ENCODE measurements around the gene NTNG1. TPM values are rescaled to one million over a fixed set of nuclear protein-coding genes. Genes with fewer than 3 reads are reported as not detected.
"Not testable (repeated sequence)": the region's sequence is repeated elsewhere in the genome, so short reads cannot be mapped to it uniquely, and the experiment has no call there.

NTNG1 gene
- polyA plus RNA-seq (2013), result 1.1 TPM

- peak; percentile 2 to 33 (median 20) for DNase-seq
- Histone ChIP-seq H3K4me1 (ENCODE audit: control extremely low read depth in 1 of 4, control insufficient read depth in 4 of 4, insufficient read depth in 4 of 4, low read length in 3 of 4) (peaks cover 0 to 23% (median 20%) of the 10 kb centered on the region in 4 experiments), H3K27ac (ENCODE audit: insufficient read depth in 1 of 2, low read depth in 1 of 2, low read length in 2 of 2, poor library complexity in 1 of 2, severe bottlenecking in 2 of 2) (no peak within 1 kb of the TSS), H3K36me3 (ENCODE audit: control insufficient read depth in 4 of 4, insufficient read depth in 4 of 4, low read length in 3 of 4) (no peaks in the 10 kb centered on the region), H3K4me3 (ENCODE audit: control insufficient read depth in 1 of 7, extremely low read depth in 1 of 7, insufficient read depth in 4 of 7, low read depth in 2 of 7, low read length in 6 of 7) (peak within 1 kb of the TSS in 6 of 7 experiments; percentile 37 to 73 (median 60)), H3K27me3 (replicated peaks in 2 of 5; ENCODE audit: control insufficient read depth in 4 of 5, insufficient read depth in 5 of 5, low read length in 4 of 5) (peaks cover 16 to 58% (median 32%) of the 10 kb centered on the region in 5 experiments), H3K9me3 (ENCODE audit: control extremely low read depth in 1 of 5, control insufficient read depth in 4 of 5, insufficient read depth in 2 of 5, low read depth in 1 of 5, low read length in 4 of 5) (no peaks in the 10 kb centered on the region)
- 0% methylated on average over 31 of the region's 79 CpGs for WGBS (ENCODE audit: insufficient coverage)
- ChIA-PET CTCF (interaction anchor here (0.8 kb wide), 1 partner anchor 84 kb away, joined by 3 read pairs; the partner anchor contains the start of gene PRMT6), POLR2A (no interaction called here)
These were observed at the start of gene NTNG1 for GRCh38 chr1:107140703-107141490. TSS of gene NTNG1 (plus strand) at chr1:107141039.

- Histone ChIP-seq H3K27ac (ENCODE audit: insufficient read depth in 1 of 2, low read depth in 1 of 2, low read length in 2 of 2, poor library complexity in 1 of 2, severe bottlenecking in 2 of 2) (no peak overlapping the region), H3K27me3 (replicated peaks in 2 of 5; ENCODE audit: control insufficient read depth in 4 of 5, insufficient read depth in 5 of 5, low read length in 4 of 5) (peaks cover 0 to 2% (median 0%) of the 10 kb centered on the region in 5 experiments), H3K9me3 (ENCODE audit: control extremely low read depth in 1 of 5, control insufficient read depth in 4 of 5, insufficient read depth in 2 of 5, low read depth in 1 of 5, low read length in 4 of 5) (no peaks in the 10 kb centered on the region), H3K4me1 (ENCODE audit: control extremely low read depth in 1 of 4, control insufficient read depth in 4 of 4, insufficient read depth in 4 of 4, low read length in 3 of 4) (no peaks in the 10 kb centered on the region), H3K4me3 (ENCODE audit: control insufficient read depth in 1 of 7, extremely low read depth in 1 of 7, insufficient read depth in 4 of 7, low read depth in 2 of 7, low read length in 6 of 7) (no peak overlapping the region), H3K36me3 (ENCODE audit: control insufficient read depth in 4 of 4, insufficient read depth in 4 of 4, low read length in 3 of 4) (no peaks in the 10 kb centered on the region)
- CTCF ChIA-PET, result no interaction called here
- no CpG with 5 or more reads among the region's 1 CpG for WGBS (ENCODE audit: insufficient coverage)
- DNase-seq, result no peak
- POLR2A ChIA-PET, result no interaction called here
These were observed 49.4 kb upstream of the NTNG1 start for GRCh38 chr1:107091418-107091817.

DNA sequence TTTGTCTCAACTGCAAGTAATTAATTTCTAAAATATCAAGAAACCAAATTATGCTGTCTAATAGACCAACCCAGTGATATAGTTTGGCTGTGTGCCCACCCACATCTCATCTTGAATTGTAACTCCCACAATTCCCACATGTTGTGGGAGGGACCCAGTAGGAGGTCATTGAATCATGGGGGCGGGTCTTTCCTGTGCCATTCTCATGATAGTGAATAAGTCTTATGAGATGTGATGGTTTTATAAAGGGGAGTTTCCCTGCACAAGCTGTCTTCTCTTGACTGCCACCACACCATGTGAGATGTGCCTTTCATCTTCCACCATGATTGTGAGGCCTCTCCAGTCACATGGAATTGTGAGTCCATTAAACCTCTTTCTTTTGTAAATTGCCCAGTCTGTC, 47.4 kb upstream of the NTNG1 start:
- H3K4me3 ChIP-seq (ENCODE audit: control insufficient read depth in 1 of 7, extremely low read depth in 1 of 7, insufficient read depth in 4 of 7, low read depth in 2 of 7, low read length in 6 of 7); H3K9me3 ChIP-seq (ENCODE audit: control extremely low read depth in 1 of 5, control insufficient read depth in 4 of 5, insufficient read depth in 2 of 5, low read depth in 1 of 5, low read length in 4 of 5); H3K27ac ChIP-seq (ENCODE audit: insufficient read depth in 1 of 2, low read depth in 1 of 2, low read length in 2 of 2, poor library complexity in 1 of 2, severe bottlenecking in 2 of 2); DNase-seq; CTCF ChIA-PET; H3K27me3 ChIP-seq (replicated peaks in 2 of 5; ENCODE audit: control insufficient read depth in 4 of 5, insufficient read depth in 5 of 5, low read length in 4 of 5); H3K4me1 ChIP-seq (ENCODE audit: control extremely low read depth in 1 of 4, control insufficient read depth in 4 of 4, insufficient read depth in 4 of 4, low read length in 3 of 4); H3K36me3 ChIP-seq (ENCODE audit: control insufficient read depth in 4 of 4, insufficient read depth in 4 of 4, low read length in 3 of 4); POLR2A ChIA-PET: not testable (repeated sequence)
- no CpG with 5 or more reads among the region's 1 CpG for WGBS (ENCODE audit: insufficient coverage)

DNA sequence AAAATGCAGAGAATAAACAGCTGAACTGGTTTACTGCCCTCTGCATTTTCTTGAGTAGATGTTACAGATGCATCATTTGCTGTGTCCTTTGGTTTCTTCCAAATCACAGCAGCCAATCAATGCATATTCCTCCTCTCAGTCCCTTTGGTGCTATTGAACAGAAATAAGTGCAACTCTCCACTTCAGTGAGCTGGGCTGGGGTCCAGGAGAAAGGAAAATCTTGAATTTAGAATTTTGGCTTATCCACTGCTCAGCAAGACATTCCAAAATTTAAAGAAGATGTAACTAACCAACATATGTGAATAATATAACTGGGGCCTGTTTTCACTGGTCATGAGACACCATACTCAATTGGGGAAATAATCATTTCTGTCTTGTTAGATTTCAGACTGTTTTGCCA, 45.2 kb upstream of the NTNG1 start:
- Histone ChIP-seq H3K27me3 (replicated peaks in 2 of 5; ENCODE audit: control insufficient read depth in 4 of 5, insufficient read depth in 5 of 5, low read length in 4 of 5) (no peaks in the 10 kb centered on the region), H3K9me3 (ENCODE audit: control extremely low read depth in 1 of 5, control insufficient read depth in 4 of 5, insufficient read depth in 2 of 5, low read depth in 1 of 5, low read length in 4 of 5) (no peaks in the 10 kb centered on the region), H3K4me3 (ENCODE audit: control insufficient read depth in 1 of 7, extremely low read depth in 1 of 7, insufficient read depth in 4 of 7, low read depth in 2 of 7, low read length in 6 of 7) (no peak overlapping the region), H3K36me3 (ENCODE audit: control insufficient read depth in 4 of 4, insufficient read depth in 4 of 4, low read length in 3 of 4) (no peaks in the 10 kb centered on the region), H3K4me1 (ENCODE audit: control extremely low read depth in 1 of 4, control insufficient read depth in 4 of 4, insufficient read depth in 4 of 4, low read length in 3 of 4) (no peaks in the 10 kb centered on the region), H3K27ac (ENCODE audit: insufficient read depth in 1 of 2, low read depth in 1 of 2, low read length in 2 of 2, poor library complexity in 1 of 2, severe bottlenecking in 2 of 2) (no peak overlapping the region)
- DNase-seq, result no peak
- POLR2A ChIA-PET, result no interaction called here
- CTCF ChIA-PET, result no interaction called here

GRCh38 chr1:107096690-107097089, 44.1 kb upstream of the NTNG1 start:
- peak in 1 of 3 donors; percentile 1 for DNase-seq
- no CpG with 5 or more reads among the region's 2 CpGs for WGBS (ENCODE audit: insufficient coverage)
- CTCF ChIA-PET, result no interaction called here
- H3K4me1 ChIP-seq (ENCODE audit: control extremely low read depth in 1 of 4, control insufficient read depth in 4 of 4, insufficient read depth in 4 of 4, low read length in 3 of 4), result no peaks in the 10 kb centered on the region
- POLR2A ChIA-PET, result no interaction called here
- no peak overlapping the region for H3K4me3 ChIP-seq (ENCODE audit: control insufficient read depth in 1 of 7, extremely low read depth in 1 of 7, insufficient read depth in 4 of 7, low read depth in 2 of 7, low read length in 6 of 7)
- H3K27me3 ChIP-seq (replicated peaks in 2 of 5; ENCODE audit: control insufficient read depth in 4 of 5, insufficient read depth in 5 of 5, low read length in 4 of 5), result no peaks in the 10 kb centered on the region
- H3K27ac ChIP-seq (ENCODE audit: insufficient read depth in 1 of 2, low read depth in 1 of 2, low read length in 2 of 2, poor library complexity in 1 of 2, severe bottlenecking in 2 of 2), result no peak overlapping the region
- H3K9me3 ChIP-seq (ENCODE audit: control extremely low read depth in 1 of 5, control insufficient read depth in 4 of 5, insufficient read depth in 2 of 5, low read depth in 1 of 5, low read length in 4 of 5), result no peaks in the 10 kb centered on the region
- no peaks in the 10 kb centered on the region for H3K36me3 ChIP-seq (ENCODE audit: control insufficient read depth in 4 of 4, insufficient read depth in 4 of 4, low read length in 3 of 4)

DNA sequence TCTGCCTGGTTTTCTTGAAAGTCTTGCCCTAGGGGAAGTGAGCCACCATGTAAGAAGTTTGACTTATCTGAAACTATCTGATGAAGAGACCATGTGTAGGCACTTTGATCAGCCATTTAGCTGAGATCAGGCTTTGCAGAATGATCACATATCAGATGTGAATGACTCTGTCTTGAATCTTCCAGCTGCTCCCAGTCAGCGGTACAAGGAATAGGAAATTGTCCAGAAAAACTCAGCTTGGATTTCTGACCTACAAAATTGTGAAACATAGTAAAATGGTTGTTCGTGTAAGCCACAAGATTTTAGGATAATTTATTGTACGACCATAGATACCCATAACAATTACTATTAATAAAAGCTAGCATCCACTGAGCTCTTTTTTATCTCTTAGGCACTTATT, 41.9 kb upstream of the NTNG1 start:
- WGBS (ENCODE audit: insufficient coverage), result 100% methylated on average over 1 of the region's 3 CpGs
- CTCF ChIA-PET, result no interaction called here
- no peaks in the 10 kb centered on the region for H3K36me3 ChIP-seq (ENCODE audit: control insufficient read depth in 4 of 4, insufficient read depth in 4 of 4, low read length in 3 of 4)
- no peak for DNase-seq
- no peak overlapping the region for H3K4me3 ChIP-seq (ENCODE audit: control insufficient read depth in 1 of 7, extremely low read depth in 1 of 7, insufficient read depth in 4 of 7, low read depth in 2 of 7, low read length in 6 of 7)
- H3K27me3 ChIP-seq (replicated peaks in 2 of 5; ENCODE audit: control insufficient read depth in 4 of 5, insufficient read depth in 5 of 5, low read length in 4 of 5), result no peaks in the 10 kb centered on the region
- no peaks in the 10 kb centered on the region for H3K9me3 ChIP-seq (ENCODE audit: control extremely low read depth in 1 of 5, control insufficient read depth in 4 of 5, insufficient read depth in 2 of 5, low read depth in 1 of 5, low read length in 4 of 5)
- no peaks in the 10 kb centered on the region for H3K4me1 ChIP-seq (ENCODE audit: control extremely low read depth in 1 of 4, control insufficient read depth in 4 of 4, insufficient read depth in 4 of 4, low read length in 3 of 4)
- no peak overlapping the region for H3K27ac ChIP-seq (ENCODE audit: insufficient read depth in 1 of 2, low read depth in 1 of 2, low read length in 2 of 2, poor library complexity in 1 of 2, severe bottlenecking in 2 of 2)
- POLR2A ChIA-PET, result no interaction called here

- no peak for DNase-seq
- H3K4me3 ChIP-seq (ENCODE audit: control insufficient read depth in 1 of 7, extremely low read depth in 1 of 7, insufficient read depth in 4 of 7, low read depth in 2 of 7, low read length in 6 of 7), result no peak overlapping the region
- ChIA-PET CTCF (no interaction called here), POLR2A (no interaction called here)
- H3K27me3 ChIP-seq (replicated peaks in 2 of 5; ENCODE audit: control insufficient read depth in 4 of 5, insufficient read depth in 5 of 5, low read length in 4 of 5), result peaks cover 0 to 2% (median 0%) of the 10 kb centered on the region in 5 experiments
- 100% methylated on average over 3 of the region's 3 CpGs for WGBS (ENCODE audit: insufficient coverage)
- no peaks in the 10 kb centered on the region for H3K36me3 ChIP-seq (ENCODE audit: control insufficient read depth in 4 of 4, insufficient read depth in 4 of 4, low read length in 3 of 4)
- H3K9me3 ChIP-seq (ENCODE audit: control extremely low read depth in 1 of 5, control insufficient read depth in 4 of 5, insufficient read depth in 2 of 5, low read depth in 1 of 5, low read length in 4 of 5), result no peaks in the 10 kb centered on the region
- H3K27ac ChIP-seq (ENCODE audit: insufficient read depth in 1 of 2, low read depth in 1 of 2, low read length in 2 of 2, poor library complexity in 1 of 2, severe bottlenecking in 2 of 2), result no peak overlapping the region
- no peaks in the 10 kb centered on the region for H3K4me1 ChIP-seq (ENCODE audit: control extremely low read depth in 1 of 4, control insufficient read depth in 4 of 4, insufficient read depth in 4 of 4, low read length in 3 of 4)
These were observed 40.4 kb upstream of the NTNG1 start for GRCh38 chr1:107100331-107100984.

Data from common myeloid progenitor, CD34-positive (primary cell).